Peyer's patch (tissue), 4 donors: ENCODE data around the gene DMTF1. TPM values are rescaled to one million over a fixed set of nuclear protein-coding genes. Genes with fewer than 3 reads are reported as not detected.

Experiments used
- DNase-seq, 3 donors: peaks; one replicate each; pipeline ENCODE4 v3.0.0-alpha.2; 2017 to 2019
- H3K27ac ChIP-seq, 4 donors: fragments of 200-600 bp; sonication (generic); one replicate each; pipeline ENCODE4 v1.5.1; 2016 to 2019
- H3K27me3 ChIP-seq, 2 donors: fragments of 200-600 bp; sonication (generic); one replicate each; pipeline ENCODE4 v1.5.1; 2019
- H3K36me3 ChIP-seq, 3 donors: fragments of 200-600 bp; sonication (generic); one replicate each; pipeline ENCODE4 v1.5.1; 2016 to 2019
- H3K4me1 ChIP-seq, 4 donors: fragments of 200-600 bp; sonication (generic); one replicate each; pipeline ENCODE4 v1.5.1; 2016 to 2019
- H3K4me3 ChIP-seq, 4 donors: fragments of 200-600 bp; sonication (generic); 1 replicate in 3 of 4; 2 replicates in 1 of 4; pipeline ENCODE4 v1.5.1; 2016 to 2019; ENCODE audit warnings: mild to moderate bottlenecking in 1 of 4
- H3K9me3 ChIP-seq, 4 donors: fragments of 200-600 bp; sonication (generic); one replicate each; pipeline ENCODE4 v1.5.1; 2016 to 2019; ENCODE audit warnings: mild to moderate bottlenecking in 1 of 4
- CTCF ChIP-seq, 6 experiments: fragments of 450-650 bp in 4 of 6; fragments of 200-600 bp in 2 of 6; sonication (generic) in 1 of 6; IDR thresholded peaks; one replicate each; pipeline ENCODE4 v1.5.1; 2017 to 2019; ENCODE audit warnings: antibody characterized with exemption in 6 of 6, mild to moderate bottlenecking in 3 of 6, moderate library complexity in 1 of 6
- POLR2A ChIP-seq, 2 donors: fragments of 450-650 bp; IDR thresholded peaks; one replicate each; pipeline ENCODE4 v1.5.1; 2017; ENCODE audit warnings: antibody characterized with exemption in 2 of 2, mild to moderate bottlenecking in 2 of 2, moderate library complexity in 2 of 2
- total RNA-seq, 4 donors: library from RNA; depleted of rRNA; stranded (reverse); fragments of >200 nt; gene quantifications; one replicate each; pipeline ENCODE4 v1.1.0, GENCODE V29; 2016

Gene DMTF1
- total RNA-seq, 4 donors from 2014 or later: 107 to 221 (median 154) TPM

- DNase-seq: no peak
- Histone ChIP-seq H3K4me1 (peaks cover 0 to 40% (median 8%) of the 10 kb centered on the region in 4 donors), H3K36me3 (no peaks in the 10 kb centered on the region), H3K9me3 (no peaks in the 10 kb centered on the region), H3K27ac (no peak overlapping the region), H3K4me3 (peak overlapping the region in 1 of 4 donors; percentile 63), H3K27me3 (no peaks in the 10 kb centered on the region)
- TF ChIP-seq CTCF (IDR thresholded peaks at IDR 0.05) (no peak), POLR2A (IDR thresholded peaks at IDR 0.05) (no peak)
Measured at GRCh38 chr7:87154166-87154565, 1.9 kb downstream of the DMTF1 start.

- no peaks in the 10 kb centered on the region for H3K27me3 ChIP-seq
Measured at GRCh38 chr7:87154569-87154968, 2.3 kb downstream of the DMTF1 start.

GRCh38 chr7:87155788-87156187 is 3.5 kb downstream of the DMTF1 start:
- TF ChIP-seq POLR2A (IDR thresholded peaks at IDR 0.05) (no peak), CTCF (IDR thresholded peaks at IDR 0.05) (no peak)
- Histone ChIP-seq H3K4me1 (peaks cover 0 to 40% (median 8%) of the 10 kb centered on the region in 4 donors), H3K36me3 (no peaks in the 10 kb centered on the region), H3K27me3 (no peaks in the 10 kb centered on the region), H3K27ac (no peak overlapping the region), H3K9me3 (no peaks in the 10 kb centered on the region), H3K4me3 (no peak overlapping the region)
- DNase-seq: no peak

More at GRCh38 chr7:87154569-87154968, 2.3 kb downstream of the DMTF1 start:
- peaks cover 0 to 40% (median 8%) of the 10 kb centered on the region in 4 donors for H3K4me1 ChIP-seq
- no peak for DNase-seq
- peak overlapping the region in 1 of 4 donors; percentile 63 for H3K4me3 ChIP-seq
- H3K27ac ChIP-seq: no peak overlapping the region
- no peaks in the 10 kb centered on the region for H3K36me3 ChIP-seq
- no peaks in the 10 kb centered on the region for H3K9me3 ChIP-seq
- TF ChIP-seq POLR2A (IDR thresholded peaks at IDR 0.05) (no peak), CTCF (IDR thresholded peaks at IDR 0.05) (no peak)

- H3K27ac ChIP-seq: no peak overlapping the region
- H3K36me3 ChIP-seq: no peaks in the 10 kb centered on the region
- H3K9me3 ChIP-seq: no peaks in the 10 kb centered on the region
- H3K4me1 ChIP-seq: peaks cover 0 to 35% (median 8%) of the 10 kb centered on the region in 4 donors
- H3K27me3 ChIP-seq: no peaks in the 10 kb centered on the region
- DNase-seq: no peak
- H3K4me3 ChIP-seq: no peak overlapping the region
- no peak for TF ChIP-seq POLR2A (IDR thresholded peaks at IDR 0.05)
- TF ChIP-seq CTCF (IDR thresholded peaks at IDR 0.05): no peak
Measured at GRCh38 chr7:87156709-87157108, 4.5 kb downstream of the DMTF1 start.

GRCh38 chr7:87159538-87159937 is 7.3 kb downstream of the DMTF1 start:
- no peaks in the 10 kb centered on the region for H3K9me3 ChIP-seq
- H3K4me1 ChIP-seq: peaks cover 0 to 25% (median 8%) of the 10 kb centered on the region in 4 donors
- peaks cover 0 to 6% (median 3%) of the 10 kb centered on the region in 3 donors for H3K36me3 ChIP-seq
- no peak overlapping the region for H3K27ac ChIP-seq
- H3K4me3 ChIP-seq: no peak overlapping the region
- no peak for DNase-seq
- TF ChIP-seq CTCF (IDR thresholded peaks at IDR 0.05): no peak
- TF ChIP-seq POLR2A (IDR thresholded peaks at IDR 0.05): no peak
- H3K27me3 ChIP-seq: no peaks in the 10 kb centered on the region

GRCh38 chr7:87164433-87164832 is 12.2 kb downstream of the DMTF1 start:
- TF ChIP-seq CTCF (IDR thresholded peaks at IDR 0.05): no peak
- no peak for TF ChIP-seq POLR2A (IDR thresholded peaks at IDR 0.05)
- no peak for DNase-seq
- no peaks in the 10 kb centered on the region for H3K9me3 ChIP-seq
- H3K4me1 ChIP-seq: no peaks in the 10 kb centered on the region
- H3K27me3 ChIP-seq: no peaks in the 10 kb centered on the region
- no peak overlapping the region for H3K27ac ChIP-seq
- peaks cover 0 to 53% (median 3%) of the 10 kb centered on the region in 3 donors for H3K36me3 ChIP-seq
- H3K4me3 ChIP-seq: no peak overlapping the region
